ENCODE measurements around the gene SYNE1.

DNA sequence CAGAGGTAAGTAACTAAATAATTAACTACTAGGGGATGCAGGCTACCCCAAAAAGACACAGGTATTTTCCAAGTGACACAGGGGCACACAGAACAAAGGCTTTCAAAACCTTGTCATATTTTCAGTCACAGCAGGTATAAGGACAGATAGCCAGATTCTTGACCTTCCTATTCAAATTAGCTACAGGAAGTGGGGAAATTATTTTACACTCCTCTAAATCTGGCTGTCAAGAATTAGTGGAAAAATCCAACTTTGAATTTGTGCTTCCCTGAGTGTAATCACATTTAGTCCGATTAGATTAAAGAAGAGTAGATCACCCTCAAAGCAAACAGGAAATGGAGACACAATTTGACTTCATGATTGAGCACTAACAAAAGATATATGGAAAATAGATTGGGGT, 60.6 kb downstream of the SYNE1 start:
- TF ChIP-seq, protein P1, sequence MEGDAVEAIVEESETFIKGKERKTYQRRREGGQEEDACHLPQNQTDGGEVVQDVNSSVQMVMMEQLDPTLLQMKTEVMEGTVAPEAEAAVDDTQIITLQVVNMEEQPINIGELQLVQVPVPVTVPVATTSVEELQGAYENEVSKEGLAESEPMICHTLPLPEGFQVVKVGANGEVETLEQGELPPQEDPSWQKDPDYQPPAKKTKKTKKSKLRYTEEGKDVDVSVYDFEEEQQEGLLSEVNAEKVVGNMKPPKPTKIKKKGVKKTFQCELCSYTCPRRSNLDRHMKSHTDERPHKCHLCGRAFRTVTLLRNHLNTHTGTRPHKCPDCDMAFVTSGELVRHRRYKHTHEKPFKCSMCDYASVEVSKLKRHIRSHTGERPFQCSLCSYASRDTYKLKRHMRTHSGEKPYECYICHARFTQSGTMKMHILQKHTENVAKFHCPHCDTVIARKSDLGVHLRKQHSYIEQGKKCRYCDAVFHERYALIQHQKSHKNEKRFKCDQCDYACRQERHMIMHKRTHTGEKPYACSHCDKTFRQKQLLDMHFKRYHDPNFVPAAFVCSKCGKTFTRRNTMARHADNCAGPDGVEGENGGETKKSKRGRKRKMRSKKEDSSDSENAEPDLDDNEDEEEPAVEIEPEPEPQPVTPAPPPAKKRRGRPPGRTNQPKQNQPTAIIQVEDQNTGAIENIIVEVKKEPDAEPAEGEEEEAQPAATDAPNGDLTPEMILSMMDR (IDR thresholded peaks at IDR 0.05 in 2 of 3, conservative IDR thresholded peaks at IDR 0.05 in 1 of 3; ENCODE audit: control insufficient read depth in 2 of 3, extremely low read depth in 1 of 3, insufficient read depth in 1 of 3, low read depth in 3 of 3, low read length in 3 of 3) = no peak
- no peak for TF ChIP-seq FOXK2 (IDR thresholded peaks at IDR 0.05)
- no peak for TF ChIP-seq PML (IDR thresholded peaks at IDR 0.05; ENCODE audit: low read length)
- no peak for TF ChIP-seq WRNIP1 (IDR thresholded peaks at IDR 0.05; ENCODE audit: borderline replicate concordance, low read depth, low read length)
- TF ChIP-seq FOS (IDR thresholded peaks at IDR 0.05; ENCODE audit: borderline replicate concordance, extremely low read depth, insufficient read length) = no peak
- no peak for TF ChIP-seq RAD51 (IDR thresholded peaks at IDR 0.05)
- TF ChIP-seq, protein P2, sequence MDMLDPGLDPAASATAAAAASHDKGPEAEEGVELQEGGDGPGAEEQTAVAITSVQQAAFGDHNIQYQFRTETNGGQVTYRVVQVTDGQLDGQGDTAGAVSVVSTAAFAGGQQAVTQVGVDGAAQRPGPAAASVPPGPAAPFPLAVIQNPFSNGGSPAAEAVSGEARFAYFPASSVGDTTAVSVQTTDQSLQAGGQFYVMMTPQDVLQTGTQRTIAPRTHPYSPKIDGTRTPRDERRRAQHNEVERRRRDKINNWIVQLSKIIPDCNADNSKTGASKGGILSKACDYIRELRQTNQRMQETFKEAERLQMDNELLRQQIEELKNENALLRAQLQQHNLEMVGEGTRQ (IDR thresholded peaks at IDR 0.05; ENCODE audit: borderline replicate concordance, low read depth, low read length) = no peak
- no peak for TF ChIP-seq EZH2 (IDR thresholded peaks at IDR 0.05; ENCODE audit: borderline replicate concordance, control insufficient read depth, low read depth, low read length)
- TF ChIP-seq RELA (IDR thresholded peaks at IDR 0.05; ENCODE audit: borderline replicate concordance, partially characterized antibody) = no peak
- no peak for TF ChIP-seq NBN (IDR thresholded peaks at IDR 0.05)
- TF ChIP-seq EP300 (IDR thresholded peaks at IDR 0.05; ENCODE audit: borderline replicate concordance in 1 of 2, control insufficient read depth in 1 of 2, low read depth in 2 of 2, low read length in 2 of 2) = no peak
- TF ChIP-seq, protein P3, sequence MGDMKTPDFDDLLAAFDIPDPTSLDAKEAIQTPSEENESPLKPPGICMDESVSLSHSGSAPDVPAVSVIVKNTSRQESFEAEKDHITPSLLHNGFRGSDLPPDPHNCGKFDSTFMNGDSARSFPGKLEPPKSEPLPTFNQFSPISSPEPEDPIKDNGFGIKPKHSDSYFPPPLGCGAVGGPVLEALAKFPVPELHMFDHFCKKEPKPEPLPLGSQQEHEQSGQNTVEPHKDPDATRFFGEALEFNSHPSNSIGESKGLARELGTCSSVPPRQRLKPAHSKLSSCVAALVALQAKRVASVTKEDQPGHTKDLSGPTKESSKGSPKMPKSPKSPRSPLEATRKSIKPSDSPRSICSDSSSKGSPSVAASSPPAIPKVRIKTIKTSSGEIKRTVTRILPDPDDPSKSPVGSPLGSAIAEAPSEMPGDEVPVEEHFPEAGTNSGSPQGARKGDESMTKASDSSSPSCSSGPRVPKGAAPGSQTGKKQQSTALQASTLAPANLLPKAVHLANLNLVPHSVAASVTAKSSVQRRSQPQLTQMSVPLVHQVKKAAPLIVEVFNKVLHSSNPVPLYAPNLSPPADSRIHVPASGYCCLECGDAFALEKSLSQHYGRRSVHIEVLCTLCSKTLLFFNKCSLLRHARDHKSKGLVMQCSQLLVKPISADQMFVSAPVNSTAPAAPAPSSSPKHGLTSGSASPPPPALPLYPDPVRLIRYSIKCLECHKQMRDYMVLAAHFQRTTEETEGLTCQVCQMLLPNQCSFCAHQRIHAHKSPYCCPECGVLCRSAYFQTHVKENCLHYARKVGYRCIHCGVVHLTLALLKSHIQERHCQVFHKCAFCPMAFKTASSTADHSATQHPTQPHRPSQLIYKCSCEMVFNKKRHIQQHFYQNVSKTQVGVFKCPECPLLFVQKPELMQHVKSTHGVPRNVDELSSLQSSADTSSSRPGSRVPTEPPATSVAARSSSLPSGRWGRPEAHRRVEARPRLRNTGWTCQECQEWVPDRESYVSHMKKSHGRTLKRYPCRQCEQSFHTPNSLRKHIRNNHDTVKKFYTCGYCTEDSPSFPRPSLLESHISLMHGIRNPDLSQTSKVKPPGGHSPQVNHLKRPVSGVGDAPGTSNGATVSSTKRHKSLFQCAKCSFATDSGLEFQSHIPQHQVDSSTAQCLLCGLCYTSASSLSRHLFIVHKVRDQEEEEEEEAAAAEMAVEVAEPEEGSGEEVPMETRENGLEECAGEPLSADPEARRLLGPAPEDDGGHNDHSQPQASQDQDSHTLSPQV (IDR thresholded peaks at IDR 0.05) = no peak
- no peak for TF ChIP-seq SPI1 (IDR thresholded peaks at IDR 0.05; ENCODE audit: borderline replicate concordance, insufficient read depth, low read depth, low read length)
